Upper lobe of left lung (tissue), 6 donors: ENCODE results near the gene CUL9. TPM values are rescaled to one million over a fixed set of nuclear protein-coding genes. Genes with fewer than 3 reads are reported as not detected.

Experiments
- ATAC-seq, 2 donors: fragments of 200-7000 bp; cut with Tn5 transposase; one replicate each; pipeline ENCODE4 v1.9.1; 2022; ENCODE audit warnings: mild to moderate bottlenecking in 2 of 2, moderate library complexity in 2 of 2; ENCODE audit not compliant: low FRiP score in 2 of 2
- DNase-seq, 2 donors: peaks; one replicate each; pipeline ENCODE4 v3.0.0-alpha.2; 2019 to 2020
- H3K27ac ChIP-seq, 4 donors: fragments of 200-600 bp; sonication (generic); one replicate each; pipeline ENCODE4 v1.5.1; 2016 to 2019
- H3K27me3 ChIP-seq, 4 donors: fragments of 200-600 bp; sonication (generic); one replicate each; pipeline ENCODE4 v1.5.1; 2017 to 2019
- H3K36me3 ChIP-seq, 4 donors: fragments of 200-600 bp; sonication (generic); one replicate each; pipeline ENCODE4 v1.5.1; 2016 to 2019
- H3K4me1 ChIP-seq, 4 donors: fragments of 200-600 bp; sonication (generic); one replicate each; pipeline ENCODE4 v1.5.1; 2018 to 2019
- H3K4me3 ChIP-seq, 4 donors: fragments of 200-600 bp; sonication (generic); one replicate each; pipeline ENCODE4 v1.5.1; 2017 to 2019; ENCODE audit warnings: mild to moderate bottlenecking in 2 of 4, moderate library complexity in 1 of 4
- H3K9me3 ChIP-seq, 4 donors: fragments of 200-600 bp; sonication (generic); one replicate each; pipeline ENCODE4 v1.5.1; 2018 to 2019
- EP300 ChIP-seq, 4 donors: sonication (generic); formaldehyde crosslinking; IDR thresholded peaks; one replicate each; pipeline ENCODE4 v1.5.1; 2017; ENCODE audit warnings: antibody characterized with exemption in 4 of 4, control low read depth in 2 of 4
- POLR2A ChIP-seq, 4 donors: fragments of 450-650 bp; IDR thresholded peaks; one replicate each; pipeline ENCODE4 v1.5.1; 2016 to 2017; ENCODE audit warnings: antibody characterized with exemption in 4 of 4, mild to moderate bottlenecking in 2 of 4
- POLR2AphosphoS5 ChIP-seq, 2 donors: sonication (generic); formaldehyde crosslinking; IDR thresholded peaks; one replicate each; pipeline ENCODE4 v1.5.1; 2017; ENCODE audit warnings: antibody characterized with exemption in 2 of 2
- WGBS, 2 donors: methylation state at CpG; one replicate each; pipeline ENCODE4 v1.1.5; 2017 to 2018; 5-methylcytosine and 5-hydroxymethylcytosine counted together
- total RNA-seq, 6 donors: library from RNA; depleted of rRNA in 4 of 6; stranded (reverse); fragments of >200 nt in 4 of 6; gene quantifications; one replicate each; pipeline versions ENCODE4 v1.1.0 to v1.2.1, GENCODE V29; 2016 to 2021
- TF ChIP-seq, protein P1 (sequence below), 6 experiments: fragments of 450-650 bp in 4 of 6; fragments of 200-600 bp in 2 of 6; sonication (generic) in 2 of 6; IDR thresholded peaks; one replicate each; pipeline ENCODE4 v1.5.1; 2016 to 2019; ENCODE audit warnings: antibody characterized with exemption in 6 of 6
- donor health status: DM: no; HTN: no; CAD: no; lungs with moderate emphysema.
- donor health status: DM: no; HTN: yes; CAD: no; lungs with severe emphysema.

Gene CUL9
- total RNA-seq, 6 donors from 2014 or later, result 26.9 to 105 (median 47.5) TPM

DNA sequence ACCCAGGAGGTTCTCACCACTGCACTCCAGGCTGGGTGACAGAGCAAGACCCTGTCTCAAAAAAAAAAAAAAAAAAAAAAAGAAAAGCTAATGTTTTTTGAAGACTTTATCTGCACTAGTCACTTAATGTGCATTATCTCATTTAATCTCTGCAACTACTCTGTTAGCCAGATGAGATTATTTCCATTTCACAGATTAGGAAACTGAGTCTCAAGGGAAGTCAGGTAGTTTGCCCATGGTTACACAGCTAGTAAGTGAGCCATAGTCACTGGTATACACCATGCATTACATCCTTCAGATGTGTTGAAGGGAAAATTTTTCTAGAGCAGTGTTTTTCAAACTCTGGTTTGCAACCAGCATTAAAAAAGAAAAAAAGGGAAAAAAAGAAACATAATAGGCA is 18.1 kb upstream of the CUL9 start:
- H3K4me1 ChIP-seq, result no peaks in the 10 kb centered on the region
- no peaks in the 10 kb centered on the region for H3K27me3 ChIP-seq
- TF ChIP-seq POLR2AphosphoS5 (IDR thresholded peaks at IDR 0.05) (no peak), EP300 (IDR thresholded peaks at IDR 0.05) (no peak), POLR2A (IDR thresholded peaks at IDR 0.05) (no peak)
- TF ChIP-seq, protein P1, sequence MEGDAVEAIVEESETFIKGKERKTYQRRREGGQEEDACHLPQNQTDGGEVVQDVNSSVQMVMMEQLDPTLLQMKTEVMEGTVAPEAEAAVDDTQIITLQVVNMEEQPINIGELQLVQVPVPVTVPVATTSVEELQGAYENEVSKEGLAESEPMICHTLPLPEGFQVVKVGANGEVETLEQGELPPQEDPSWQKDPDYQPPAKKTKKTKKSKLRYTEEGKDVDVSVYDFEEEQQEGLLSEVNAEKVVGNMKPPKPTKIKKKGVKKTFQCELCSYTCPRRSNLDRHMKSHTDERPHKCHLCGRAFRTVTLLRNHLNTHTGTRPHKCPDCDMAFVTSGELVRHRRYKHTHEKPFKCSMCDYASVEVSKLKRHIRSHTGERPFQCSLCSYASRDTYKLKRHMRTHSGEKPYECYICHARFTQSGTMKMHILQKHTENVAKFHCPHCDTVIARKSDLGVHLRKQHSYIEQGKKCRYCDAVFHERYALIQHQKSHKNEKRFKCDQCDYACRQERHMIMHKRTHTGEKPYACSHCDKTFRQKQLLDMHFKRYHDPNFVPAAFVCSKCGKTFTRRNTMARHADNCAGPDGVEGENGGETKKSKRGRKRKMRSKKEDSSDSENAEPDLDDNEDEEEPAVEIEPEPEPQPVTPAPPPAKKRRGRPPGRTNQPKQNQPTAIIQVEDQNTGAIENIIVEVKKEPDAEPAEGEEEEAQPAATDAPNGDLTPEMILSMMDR (IDR thresholded peaks at IDR 0.05), result no peak
- ATAC-seq (no peak), DNase-seq (no peak)
- no peak overlapping the region for H3K4me3 ChIP-seq
- H3K36me3 ChIP-seq, result peaks cover 0 to 13% (median 6%) of the 10 kb centered on the region in 4 donors
- no peak overlapping the region for H3K27ac ChIP-seq
- no peaks in the 10 kb centered on the region for H3K9me3 ChIP-seq

DNA sequence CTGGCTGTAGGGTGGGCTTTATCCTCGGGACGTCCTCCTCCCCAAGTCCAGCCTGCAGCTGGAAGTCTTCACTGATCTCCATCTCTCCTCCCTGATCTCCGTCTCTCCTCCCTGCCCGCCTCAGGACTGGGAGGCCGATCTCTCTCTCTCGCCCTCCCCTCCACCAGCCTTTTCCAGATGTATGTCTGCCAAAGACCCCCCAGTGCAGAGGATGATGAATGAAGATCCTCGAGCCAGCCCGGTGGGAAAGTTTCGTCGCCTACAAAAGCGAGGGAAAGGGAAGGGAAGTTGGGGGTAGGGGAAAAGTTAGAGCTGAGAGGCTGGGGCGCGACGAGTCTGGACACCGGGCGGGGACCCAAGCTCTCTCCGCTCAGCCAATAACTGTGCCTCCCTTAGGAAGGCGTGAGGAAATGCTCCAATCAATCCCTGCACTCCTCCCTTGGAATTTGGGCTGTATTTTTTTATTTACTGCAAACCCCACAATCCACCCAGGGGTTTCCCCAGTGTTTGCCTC is 11.5 kb upstream of the CUL9 start:
- no peak for TF ChIP-seq POLR2AphosphoS5 (IDR thresholded peaks at IDR 0.05)
- TF ChIP-seq, protein P1 (IDR thresholded peaks at IDR 0.05), result no peak
- no peak for TF ChIP-seq POLR2A (IDR thresholded peaks at IDR 0.05)
- TF ChIP-seq EP300 (IDR thresholded peaks at IDR 0.05), result peak in 1 of 4 donors; percentile 2
- Histone ChIP-seq H3K27me3 (no peaks in the 10 kb centered on the region), H3K27ac (peak overlapping the region; percentile 95 to 100 (median 96)), H3K9me3 (no peaks in the 10 kb centered on the region), H3K4me3 (peak overlapping the region; percentile 35 to 97 (median 86)), H3K4me1 (peaks cover 27 to 38% (median 33%) of the 10 kb centered on the region in 4 donors), H3K36me3 (peaks cover 0 to 4% (median under 1%) of the 10 kb centered on the region in 4 donors)
- peak in 1 of 2 donors; percentile 78 for DNase-seq
- 1% methylated on average over 18 of the region's 18 CpGs for WGBS, 2 donors
- ATAC-seq, result peak; percentile 74 to 86

DNA sequence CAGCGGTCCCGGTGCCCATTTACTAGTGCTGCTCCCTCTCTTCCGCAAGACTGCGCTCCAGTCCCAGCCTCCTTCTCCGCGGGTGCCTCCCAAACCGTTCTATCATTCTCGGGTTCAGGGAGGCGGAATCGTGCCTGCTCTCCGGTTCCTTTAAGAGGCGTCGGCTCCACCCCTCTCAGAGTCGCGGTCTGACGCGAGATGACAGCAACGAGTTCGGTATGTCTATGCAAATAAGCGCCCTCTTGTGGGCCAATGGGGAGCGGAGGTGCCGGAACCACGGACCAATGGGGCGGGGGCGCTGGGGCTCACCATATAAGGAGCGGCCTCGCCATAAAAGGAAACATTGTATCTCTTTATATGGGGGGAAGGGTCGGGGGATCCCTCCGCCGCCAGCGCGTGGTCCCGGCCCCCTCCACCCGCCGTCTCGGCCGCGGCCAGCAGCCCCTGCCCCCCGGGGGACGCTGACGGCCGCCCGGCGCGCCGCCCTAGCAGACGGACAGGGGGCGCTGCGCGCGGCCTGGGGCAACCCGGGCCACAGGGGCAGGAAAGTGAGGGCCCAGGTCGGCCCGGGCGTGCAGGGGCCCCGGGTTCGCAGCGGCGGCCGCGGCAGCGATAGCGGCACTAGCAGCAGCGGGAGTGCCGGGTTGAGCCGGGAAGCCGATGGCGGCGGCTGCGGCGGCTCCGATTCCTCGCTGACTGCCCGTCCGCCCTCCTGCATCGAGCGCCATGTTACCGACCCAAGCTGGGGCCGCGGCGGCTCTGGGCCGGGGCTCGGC is 10.9 kb upstream of the CUL9 start, which contains the start of gene SRF:
SRF (plus strand) TSS at position 339 of the 776 bp plus-strand sequence; CDS start at position 727, 388 bp downstream.
- DNase-seq (peak; percentile 97 to 99), ATAC-seq (peak; percentile 87 to 94)
- Histone ChIP-seq H3K27me3 (no peaks in the 10 kb centered on the region), H3K27ac (peak within 1 kb of the TSS; percentile 95 to 100 (median 96)), H3K9me3 (no peaks in the 10 kb centered on the region), H3K36me3 (peaks cover 5 to 10% (median 7%) of the 10 kb centered on the region in 4 donors), H3K4me1 (peaks cover 32 to 44% (median 37%) of the 10 kb centered on the region in 4 donors), H3K4me3 (peak within 1 kb of the TSS; percentile 79 to 97 (median 88))
- TF ChIP-seq EP300 (IDR thresholded peaks at IDR 0.05), result peak in 1 of 4 donors; percentile 1
- TF ChIP-seq, protein P1 (IDR thresholded peaks at IDR 0.05), result peak; percentile 77 to 97 (median 94)
- peak; percentile 67 to 79 for TF ChIP-seq POLR2AphosphoS5 (IDR thresholded peaks at IDR 0.05)
- TF ChIP-seq POLR2A (IDR thresholded peaks at IDR 0.05), result peak in 3 of 4 donors; percentile 54 to 89 (median 63)
- 0% methylated on average over 28 to 59 of the region's 83 CpGs for WGBS, 2 donors

DNA sequence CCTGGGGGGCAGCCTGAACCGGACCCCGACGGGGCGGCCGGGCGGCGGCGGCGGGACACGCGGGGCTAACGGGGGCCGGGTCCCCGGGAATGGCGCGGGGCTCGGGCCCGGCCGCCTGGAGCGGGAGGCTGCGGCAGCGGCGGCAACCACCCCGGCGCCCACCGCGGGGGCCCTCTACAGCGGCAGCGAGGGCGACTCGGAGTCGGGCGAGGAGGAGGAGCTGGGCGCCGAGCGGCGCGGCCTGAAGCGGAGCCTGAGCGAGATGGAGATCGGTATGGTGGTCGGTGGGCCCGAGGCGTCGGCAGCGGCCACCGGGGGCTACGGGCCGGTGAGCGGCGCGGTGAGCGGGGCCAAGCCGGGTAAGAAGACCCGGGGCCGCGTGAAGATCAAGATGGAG is 10.3 kb upstream of the CUL9 start:
- Histone ChIP-seq H3K4me1 (peaks cover 33 to 48% (median 37%) of the 10 kb centered on the region in 4 donors), H3K4me3 (peak overlapping the region; percentile 79 to 97 (median 88)), H3K27me3 (no peaks in the 10 kb centered on the region), H3K27ac (peak overlapping the region; percentile 95 to 100 (median 96)), H3K9me3 (no peaks in the 10 kb centered on the region), H3K36me3 (peaks cover 7 to 16% (median 11%) of the 10 kb centered on the region in 4 donors)
- DNase-seq, result peak in 1 of 2 donors; percentile 92
- ATAC-seq, result no peak
- 1 to 2% methylated on average over 10 to 47 of the region's 57 CpGs for WGBS, 2 donors
- TF ChIP-seq POLR2AphosphoS5 (IDR thresholded peaks at IDR 0.05) (no peak), POLR2A (IDR thresholded peaks at IDR 0.05) (no peak), EP300 (IDR thresholded peaks at IDR 0.05) (no peak)
- TF ChIP-seq, protein P1 (IDR thresholded peaks at IDR 0.05), result no peak
